ENCODE data around the gene CNTNAP2. TPM values are rescaled to one million over a fixed set of nuclear protein-coding genes. Genes with fewer than 3 reads are reported as not detected.

CNTNAP2 gene
- total and polyA plus RNA-seq, 8 donors, result 0.19 to 18.2 (median 0.56) TPM

- Histone ChIP-seq H3K4me3 (no peak overlapping the region), H3K27ac (no peak overlapping the region), H3K36me3 (no peaks in the 10 kb centered on the region), H3K27me3 (peaks cover 0 to 42% (median 26%) of the 10 kb centered on the region in 3 donors), H3K9me3 (no peaks in the 10 kb centered on the region), H3K4me1 (peaks cover 8 to 20% (median 16%) of the 10 kb centered on the region in 4 donors)
- no peak for DNase-seq
- intact Hi-C loops (cut with DNase I; ENCODE audit: low total_unique reads), result no loop called here
- TF ChIP-seq POLR2AphosphoS5 (IDR thresholded peaks at IDR 0.05), result no peak
- TF ChIP-seq EP300 (IDR thresholded peaks at IDR 0.05), result no peak
- TF ChIP-seq POLR2A (IDR thresholded peaks at IDR 0.05), result no peak
- TF ChIP-seq CTCF (IDR thresholded peaks at IDR 0.05), result no peak
- WGBS, 5 donors, result 44 to 58% (median 52%) methylated on average over 5 of the region's 5 CpGs
Observed at GRCh38 chr7:146117576-146117975, 975 bp downstream of the CNTNAP2 start.

DNA sequence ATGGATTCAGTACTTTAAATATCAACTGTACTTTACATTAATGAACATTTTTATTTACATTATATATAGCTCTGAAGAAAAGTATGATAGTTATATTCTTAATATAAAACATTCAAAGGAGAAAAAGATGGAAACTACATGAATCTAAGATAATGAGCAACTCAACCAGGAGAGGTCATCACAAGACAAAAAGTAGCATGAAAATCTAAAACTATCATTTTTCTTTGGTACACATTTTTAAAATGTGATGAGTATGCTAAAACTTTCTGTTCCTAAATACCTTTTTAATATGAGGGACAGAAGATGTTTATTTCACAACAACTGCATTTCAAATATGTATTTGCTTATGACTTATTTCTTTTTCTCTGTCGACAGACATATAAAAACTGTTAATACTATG lies 2.4 kb downstream of the CNTNAP2 start:
- Histone ChIP-seq H3K9me3 (peaks cover 0 to 4% (median 0%) of the 10 kb centered on the region in 4 donors), H3K27me3 (peaks cover 0 to 42% (median 26%) of the 10 kb centered on the region in 3 donors), H3K4me1 (peaks cover 8 to 20% (median 16%) of the 10 kb centered on the region in 4 donors), H3K4me3 (no peak overlapping the region), H3K36me3 (no peaks in the 10 kb centered on the region), H3K27ac (no peak overlapping the region)
- 78 to 97% (median 91%) methylated on average over 1 of the region's 1 CpG for WGBS, 5 donors
- DNase-seq, result no peak
- no peak for TF ChIP-seq EP300 (IDR thresholded peaks at IDR 0.05)
- no peak for TF ChIP-seq POLR2A (IDR thresholded peaks at IDR 0.05)
- no peak for TF ChIP-seq CTCF (IDR thresholded peaks at IDR 0.05)
- no peak for TF ChIP-seq POLR2AphosphoS5 (IDR thresholded peaks at IDR 0.05)
- intact Hi-C loops (cut with DNase I; ENCODE audit: low total_unique reads), result no loop called here

DNA sequence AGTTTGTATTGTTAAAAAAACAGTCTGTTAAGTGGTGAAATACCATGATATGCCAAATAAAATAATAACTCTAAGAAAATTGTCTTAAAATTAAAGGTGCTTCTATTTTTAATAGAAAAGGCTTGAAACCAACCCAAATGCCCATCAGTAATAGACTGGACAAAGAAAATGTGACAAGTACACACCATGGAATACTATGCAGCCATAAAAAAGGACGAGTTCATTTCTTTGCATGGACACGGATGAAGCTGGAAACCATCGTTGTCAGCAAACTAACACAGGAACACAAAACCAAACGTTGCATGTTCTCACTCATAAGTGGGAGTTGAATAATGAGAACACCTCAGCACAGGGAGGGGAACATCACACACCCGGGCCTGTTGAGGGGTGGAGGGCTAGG lies 7.1 kb downstream of the CNTNAP2 start:
- TF ChIP-seq CTCF (IDR thresholded peaks at IDR 0.05), result no peak
- no peak for TF ChIP-seq EP300 (IDR thresholded peaks at IDR 0.05)
- TF ChIP-seq POLR2A (IDR thresholded peaks at IDR 0.05), result no peak
- TF ChIP-seq POLR2AphosphoS5 (IDR thresholded peaks at IDR 0.05), result no peak
- Histone ChIP-seq H3K4me3 (no peak overlapping the region), H3K36me3 (no peaks in the 10 kb centered on the region), H3K27ac (no peak overlapping the region), H3K4me1 (no peaks in the 10 kb centered on the region), H3K27me3 (peaks cover 0 to 8% (median 0%) of the 10 kb centered on the region in 3 donors), H3K9me3 (peaks cover 0 to 5% (median 0%) of the 10 kb centered on the region in 4 donors)
- intact Hi-C loops (cut with DNase I; ENCODE audit: low total_unique reads), result no loop called here
- 74 to 84% (median 82%) methylated on average over 5 of the region's 5 CpGs for WGBS, 5 donors
- no peak for DNase-seq

GRCh38 chr7:146126767-146127509 lies 10.3 kb downstream of the CNTNAP2 start:
- 67 to 78% (median 75%) methylated on average over 8 of the region's 8 CpGs for WGBS, 5 donors
- H3K9me3 ChIP-seq, result peaks cover 0 to 5% (median 0%) of the 10 kb centered on the region in 4 donors
- no peaks in the 10 kb centered on the region for H3K36me3 ChIP-seq
- H3K4me1 ChIP-seq, result no peaks in the 10 kb centered on the region
- H3K27ac ChIP-seq, result no peak overlapping the region
- TF ChIP-seq POLR2A (IDR thresholded peaks at IDR 0.05) (no peak), EP300 (IDR thresholded peaks at IDR 0.05) (no peak), POLR2AphosphoS5 (IDR thresholded peaks at IDR 0.05) (no peak), CTCF (IDR thresholded peaks at IDR 0.05) (no peak)
- H3K27me3 ChIP-seq, result no peaks in the 10 kb centered on the region
- intact Hi-C loops (cut with DNase I; ENCODE audit: low total_unique reads), result no loop called here
- DNase-seq, result no peak
- no peak overlapping the region for H3K4me3 ChIP-seq

Measured in stomach (tissue), 9 donors.